NCI-H226 (cell line): ENCODE data around the gene IGSF6.
"Not testable (repeated sequence)": the region's sequence is repeated elsewhere in the genome, so short reads cannot be mapped to it uniquely, and the experiment has no call there.

Experiments
- DNase-seq: peaks from one replicate; pipeline ENCODE4 v3.0.0-alpha.2; 2015

The IGSF6 gene

GRCh38 chr16:21652453-21652852 is at the start of gene IGSF6:
TSS of gene IGSF6 (minus strand) at chr16:21652608. CDS start at chr16:21652598, 10 bp downstream.
- DNase-seq: no peak

- DNase-seq: peak; percentile 31
Observed at GRCh38 chr16:21701271-21701670, 48.9 kb upstream of the IGSF6 start.

GRCh38 chr16:21698169-21699032 is 46.0 kb upstream of the IGSF6 start:
- no peak for DNase-seq

GRCh38 chr16:21697032-21697431 is 44.6 kb upstream of the IGSF6 start:
- DNase-seq: no peak

GRCh38 chr16:21694609-21695008 is 42.2 kb upstream of the IGSF6 start:
- DNase-seq: no peak

- DNase-seq: not testable (repeated sequence)
Observed at GRCh38 chr16:21690967-21691366, 38.6 kb upstream of the IGSF6 start.

- DNase-seq: no peak
Observed at GRCh38 chr16:21689107-21689506, 36.7 kb upstream of the IGSF6 start.

- DNase-seq: peak; percentile 5
Observed at GRCh38 chr16:21685034-21685455, 32.6 kb upstream of the IGSF6 start.

- DNase-seq: no peak
Observed at GRCh38 chr16:21684199-21684598, 31.8 kb upstream of the IGSF6 start.

- DNase-seq: no peak
Observed at GRCh38 chr16:21683184-21683583, 30.8 kb upstream of the IGSF6 start.

- DNase-seq: not testable (repeated sequence)
Observed at GRCh38 chr16:21680714-21681113, 28.3 kb upstream of the IGSF6 start.

GRCh38 chr16:21674456-21674855 is 22.0 kb upstream of the IGSF6 start:
- DNase-seq: not testable (repeated sequence)

- DNase-seq: no peak
Observed at GRCh38 chr16:21673469-21673868, 21.1 kb upstream of the IGSF6 start.

- no peak for DNase-seq
Observed at GRCh38 chr16:21667575-21667974, 15.2 kb upstream of the IGSF6 start.

GRCh38 chr16:21666772-21667171 is 14.4 kb upstream of the IGSF6 start:
- DNase-seq: no peak

- no peak for DNase-seq
Observed at GRCh38 chr16:21664801-21665492, 12.5 kb upstream of the IGSF6 start.

- DNase-seq: no peak
Observed at GRCh38 chr16:21663889-21664647, 11.7 kb upstream of the IGSF6 start, which contains the start of gene OTOA. TSS of gene OTOA (plus strand) at chr16:21663968. CDS start at chr16:21678515, 14,547 bp downstream.

- DNase-seq: no peak
Observed at GRCh38 chr16:21659124-21659523, 6.7 kb upstream of the IGSF6 start.

- peak; percentile 6 for DNase-seq
Observed at GRCh38 chr16:21656795-21657768, 4.7 kb upstream of the IGSF6 start.

GRCh38 chr16:21654881-21655280 is 2.5 kb upstream of the IGSF6 start:
- DNase-seq: no peak

- no peak for DNase-seq
Observed at GRCh38 chr16:21654466-21654865, 2.1 kb upstream of the IGSF6 start.

- DNase-seq: no peak
Observed at GRCh38 chr16:21653571-21653970, 1.2 kb upstream of the IGSF6 start.
